Erythroblast (primary cell): ENCODE data around the gene LPAR2.

Experiments used
- GATA1 ChIP-seq: IDR thresholded peaks from 2 replicates; pipeline ENCODE4 v1.6.1; 2011; ENCODE audit warnings: low read depth, mild to moderate bottlenecking, control low read depth, low read length, moderate library complexity
- POLR2A ChIP-seq: IDR thresholded peaks from 2 replicates; pipeline ENCODE4 v1.6.1; 2011; ENCODE audit warnings: mild to moderate bottlenecking, low read length

DNA sequence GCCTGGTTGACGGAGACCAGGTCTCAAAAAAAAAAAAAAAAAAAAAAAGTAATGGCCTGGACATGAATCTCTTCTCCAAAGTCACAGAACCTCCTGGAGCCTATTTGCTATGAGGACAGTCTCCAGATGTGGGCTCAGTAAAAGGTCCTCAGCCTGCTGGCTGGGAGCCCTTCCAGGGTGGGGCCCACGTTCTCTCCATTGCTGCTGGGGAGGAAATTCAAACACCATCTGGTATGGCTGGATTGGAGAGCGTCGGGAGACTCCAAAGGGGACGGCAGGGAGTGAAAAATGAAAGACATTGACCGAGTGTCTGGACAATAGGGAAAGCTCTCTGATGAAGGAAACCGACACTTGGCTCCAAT lies 8.2 kb downstream of the LPAR2 start:
- TF ChIP-seq POLR2A (no peak), GATA1 (no peak)
